ENCODE results near the gene ITGB3.

DNA sequence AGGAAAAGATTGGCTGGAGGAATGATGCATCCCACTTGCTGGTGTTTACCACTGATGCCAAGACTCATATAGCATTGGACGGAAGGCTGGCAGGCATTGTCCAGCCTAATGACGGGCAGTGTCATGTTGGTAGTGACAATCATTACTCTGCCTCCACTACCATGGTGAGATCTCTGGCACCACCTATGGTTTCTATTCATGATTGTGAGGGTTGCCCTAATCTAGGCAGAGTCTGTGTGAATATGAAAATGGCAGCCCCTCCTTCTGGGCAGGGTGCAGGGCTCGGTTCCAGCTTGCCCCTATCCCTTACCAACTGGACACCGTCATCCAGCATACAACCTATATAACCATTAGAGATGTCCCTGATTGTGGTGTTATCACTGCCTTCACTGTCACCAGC lies 33.4 kb downstream of the ITGB3 start:
- TF ChIP-seq CTCF (conservative IDR thresholded peaks at IDR 0.05; ENCODE audit: low read depth, low read length) (no peak), FOS (IDR thresholded peaks at IDR 0.05; ENCODE audit: low read depth, low read length) (no peak), ELK1 (IDR thresholded peaks at IDR 0.05; ENCODE audit: borderline replicate concordance, low read depth, low read length) (no peak), RAD21 (IDR thresholded peaks at IDR 0.05; ENCODE audit: low read length) (no peak), CEBPB (IDR thresholded peaks at IDR 0.05; ENCODE audit: low read depth, low read length) (no peak), BHLHE40 (IDR thresholded peaks at IDR 0.05; ENCODE audit: low read depth, low read length) (no peak), CHD1 (IDR thresholded peaks at IDR 0.05; ENCODE audit: low read depth, low read length) (no peak)
